H1 (cell line): ENCODE measurements around the gene NCOA5. TPM values are rescaled to one million over a fixed set of nuclear protein-coding genes. Genes with fewer than 3 reads are reported as not detected.

Experiments
- BCL11A ChIP-seq, 2 experiments: IDR thresholded peaks; one replicate each; pipeline ENCODE4 v1.6.1; 2011; ENCODE audit warnings: low read depth in 2 of 2, low read length in 2 of 2, mild to moderate bottlenecking in 2 of 2
- CBX5 ChIP-seq: fragments of 300-800, 300-1000 bp; sonication (generic); IDR thresholded peaks from 2 replicates; pipeline ENCODE4 v1.7.1; 2016; ENCODE audit warnings: antibody characterized with exemption, low read length, low read depth
- CEBPB ChIP-seq: IDR thresholded peaks from 2 replicates; pipeline ENCODE4 v1.6.1; 2012; ENCODE audit warnings: low read depth, low read length
- EZH2 ChIP-seq: fragments of 200-600 bp; sonication (generic); IDR thresholded peaks from 2 replicates; pipeline ENCODE4 v1.7.1; 2012; ENCODE audit warnings: low read depth, mild to moderate bottlenecking, moderate library complexity, low read length, inconsistent platforms; ENCODE audit not compliant: severe bottlenecking
- JUND ChIP-seq: IDR thresholded peaks from 2 replicates; pipeline ENCODE4 v1.6.1; 2011; ENCODE audit warnings: mild to moderate bottlenecking, improper control_type of control experiment, low read length
- KDM4A ChIP-seq: IDR thresholded peaks from one replicate; pipeline ENCODE4 v1.7.1; 2012; ENCODE audit warnings: low read depth, mild to moderate bottlenecking, moderate library complexity, low read length, inconsistent platforms; ENCODE audit not compliant: severe bottlenecking
- MAFK ChIP-seq: IDR thresholded peaks from 2 replicates; pipeline ENCODE4 v1.6.1; 2012; ENCODE audit warnings: low read depth, mild to moderate bottlenecking, improper control_type of control experiment, low read length
- MAX ChIP-seq: IDR thresholded peaks from 2 replicates; pipeline ENCODE4 v1.6.1; 2012; ENCODE audit warnings: inconsistent platforms
- NANOG ChIP-seq: IDR thresholded peaks from 2 replicates; pipeline ENCODE4 v1.6.1; 2011; ENCODE audit warnings: low read length, low read depth, mild to moderate bottlenecking, inconsistent platforms; ENCODE audit not compliant: insufficient read depth, poor library complexity, severe bottlenecking
- POU5F1 ChIP-seq: IDR thresholded peaks from 2 replicates; pipeline ENCODE4 v1.6.1; 2011; ENCODE audit warnings: low read depth, mild to moderate bottlenecking, low read length, moderate library complexity
- RAD21 ChIP-seq, 2 experiments: IDR thresholded peaks in 1 of 2; conservative IDR thresholded peaks in 1 of 2; 2 replicates each; pipeline ENCODE4 v1.6.1; 2011; ENCODE audit warnings: low read depth in 2 of 2, low read length in 2 of 2, improper control_type of control experiment in 1 of 2, inconsistent platforms in 1 of 2, mild to moderate bottlenecking in 1 of 2, moderate library complexity in 1 of 2
- RXRA ChIP-seq: IDR thresholded peaks from 2 replicates; pipeline ENCODE4 v1.6.1; 2011; ENCODE audit warnings: low read depth, mild to moderate bottlenecking, low read length, moderate library complexity; ENCODE audit not compliant: insufficient read depth
- SAP30 ChIP-seq: fragments of 300-600 bp; sonication (generic); IDR thresholded peaks from 2 replicates; pipeline ENCODE4 v1.7.1; 2012; ENCODE audit warnings: low read length, moderate library complexity, mild to moderate bottlenecking, inconsistent platforms; ENCODE audit not compliant: insufficient read depth, insufficient replicate concordance
- SP2 ChIP-seq: IDR thresholded peaks from 2 replicates; pipeline ENCODE4 v1.6.1; 2012; ENCODE audit warnings: mild to moderate bottlenecking, low read length, inconsistent platforms
- SP4 ChIP-seq: IDR thresholded peaks from 2 replicates; pipeline ENCODE4 v1.6.1; 2012; ENCODE audit warnings: low read length, inconsistent platforms
- SRF ChIP-seq: IDR thresholded peaks from 2 replicates; pipeline ENCODE4 v1.6.1; 2011; ENCODE audit warnings: mild to moderate bottlenecking, low read depth, low read length, moderate library complexity
- TAF7 ChIP-seq: optimal IDR thresholded peaks from 2 replicates; pipeline ENCODE3; 2011; ENCODE audit warnings: low read depth, mild to moderate bottlenecking, inconsistent platforms, low read length, moderate library complexity, borderline replicate concordance
- TCF12 ChIP-seq: IDR thresholded peaks from 2 replicates; pipeline ENCODE4 v1.6.1; 2011; ENCODE audit warnings: low read depth, mild to moderate bottlenecking, low read length
- TEAD4 ChIP-seq: IDR thresholded peaks from 2 replicates; pipeline ENCODE4 v1.6.1; 2012; ENCODE audit warnings: low read depth, low read length, inconsistent platforms, mixed read lengths
- YY1 ChIP-seq: IDR thresholded peaks from 2 replicates; pipeline ENCODE4 v1.6.1; 2011; ENCODE audit warnings: low read depth, mild to moderate bottlenecking, low read length
- polyA plus RNA-seq, 7 experiments: library from polyadenylated mRNA; depleted of rRNA in 3 of 7; stranded (reverse) in 5 of 7; unstranded in 2 of 7; fragments of >200 nt in 5 of 7; fragments of 200-250 nt in 2 of 7; gene quantifications; 1 replicate in 5 of 7; 2 replicates in 1 of 7; 4 replicates in 1 of 7; pipeline versions ENCODE4 v1.2.1 to v1.2.3, GENCODE V29; 2011 to 2013; ENCODE audit warnings: missing spikeins in 2 of 7, mixed read lengths in 2 of 7
- total RNA-seq: library from RNA; stranded (reverse); fragmentation: NEBNext Ultra II Directional; extraction: Animal tissue kit (Norgen Biotek cat#: 25700); gene quantifications from 2 replicates; pipeline ENCODE4 v1.2.1, GENCODE V29; 2021
- TF ChIP-seq, protein P1 (sequence below), 3 experiments: IDR thresholded peaks; 1 replicate in 2 of 3; 2 replicates in 1 of 3; pipeline versions ENCODE4 v1.5.1 to v1.6.1; 2011; ENCODE audit warnings: low read length in 3 of 3, mild to moderate bottlenecking in 3 of 3, inconsistent platforms in 2 of 3, low read depth in 1 of 3, moderate library complexity in 1 of 3; ENCODE audit not compliant: insufficient read depth in 1 of 3; ENCODE audit errors: control extremely low read depth in 1 of 3

NCOA5 gene
- total and polyA plus RNA-seq, 2 of the 8 experiments (the other 6 are each of a cell fraction or from before 2014, with no cell fraction given): 20.4 to 29.0 TPM

DNA sequence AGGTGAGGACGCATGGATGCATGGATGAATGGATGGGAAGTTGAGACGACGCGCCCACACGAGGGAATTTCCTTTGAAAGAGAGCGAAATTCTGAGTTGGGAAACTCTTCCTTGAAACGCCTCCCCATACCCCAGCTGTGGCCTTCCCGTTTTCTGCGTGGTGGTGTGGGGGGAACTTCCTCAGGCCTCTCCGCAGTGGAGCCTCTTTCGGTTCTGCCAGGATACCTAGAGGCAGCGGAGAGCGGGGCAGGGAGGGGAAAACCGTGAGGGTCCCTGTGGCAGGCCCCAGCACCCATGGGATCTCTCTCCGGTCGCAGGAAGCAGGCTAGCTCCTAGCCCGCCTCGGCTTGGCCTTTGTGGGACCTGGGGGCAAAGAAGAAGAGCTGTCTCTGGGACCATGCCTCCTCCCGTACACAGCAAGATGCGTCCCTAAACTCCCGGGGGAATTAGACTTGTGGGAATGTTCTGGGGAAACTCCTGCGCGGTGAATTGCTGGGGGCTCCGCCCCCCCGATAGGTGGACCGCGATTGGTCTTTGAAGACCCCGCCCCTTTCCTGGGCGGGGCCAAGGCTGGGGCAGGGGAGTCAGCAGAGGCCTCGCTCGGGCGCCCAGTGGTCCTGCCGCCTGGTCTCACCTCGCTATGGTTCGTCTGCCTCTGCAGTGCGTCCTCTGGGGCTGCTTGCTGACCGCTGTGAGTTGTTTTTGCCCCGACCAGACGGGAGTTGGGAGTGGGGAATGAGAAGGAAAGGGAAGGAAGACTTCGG is 28.1 kb upstream of the NCOA5 start, which contains the start of gene CD40 (continued):
- TF ChIP-seq BCL11A (IDR thresholded peaks at IDR 0.05; ENCODE audit: low read depth in 2 of 2, low read length in 2 of 2) (no peak), SP2 (no peak), CEBPB (no peak), POU5F1 (no peak), MAX (peak; percentile 47), MAFK (no peak), NANOG (no peak), CBX5 (no peak), YY1 (no peak), SAP30 (peak; percentile 48), RXRA (no peak), TAF7 (peak; percentile 46), TEAD4 (0 out of 2 replicates have a peak, but pooled peaks have one; percentile 1), JUND (no peak), EZH2 (no peak), SP4 (peak; percentile 65; the same call in 1 of the 2 replicates), RAD21 (IDR thresholded peaks at IDR 0.05 in 1 of 2, conservative IDR thresholded peaks at IDR 0.05 in 1 of 2; ENCODE audit: low read depth in 2 of 2, low read length in 2 of 2) (no peak), TCF12 (no peak), SRF (no peak), KDM4A (peak; percentile 81)
- TF ChIP-seq, protein P1, sequence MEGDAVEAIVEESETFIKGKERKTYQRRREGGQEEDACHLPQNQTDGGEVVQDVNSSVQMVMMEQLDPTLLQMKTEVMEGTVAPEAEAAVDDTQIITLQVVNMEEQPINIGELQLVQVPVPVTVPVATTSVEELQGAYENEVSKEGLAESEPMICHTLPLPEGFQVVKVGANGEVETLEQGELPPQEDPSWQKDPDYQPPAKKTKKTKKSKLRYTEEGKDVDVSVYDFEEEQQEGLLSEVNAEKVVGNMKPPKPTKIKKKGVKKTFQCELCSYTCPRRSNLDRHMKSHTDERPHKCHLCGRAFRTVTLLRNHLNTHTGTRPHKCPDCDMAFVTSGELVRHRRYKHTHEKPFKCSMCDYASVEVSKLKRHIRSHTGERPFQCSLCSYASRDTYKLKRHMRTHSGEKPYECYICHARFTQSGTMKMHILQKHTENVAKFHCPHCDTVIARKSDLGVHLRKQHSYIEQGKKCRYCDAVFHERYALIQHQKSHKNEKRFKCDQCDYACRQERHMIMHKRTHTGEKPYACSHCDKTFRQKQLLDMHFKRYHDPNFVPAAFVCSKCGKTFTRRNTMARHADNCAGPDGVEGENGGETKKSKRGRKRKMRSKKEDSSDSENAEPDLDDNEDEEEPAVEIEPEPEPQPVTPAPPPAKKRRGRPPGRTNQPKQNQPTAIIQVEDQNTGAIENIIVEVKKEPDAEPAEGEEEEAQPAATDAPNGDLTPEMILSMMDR (IDR thresholded peaks at IDR 0.05; ENCODE audit: control extremely low read depth in 1 of 3, insufficient read depth in 1 of 3, low read depth in 1 of 3, low read length in 3 of 3): no peak
